Measurements from ENCODE around the gene CZIB.

The CZIB gene

GRCh38 chr1:53166912-53167311 lies 53.5 kb downstream of the CZIB start:
- TF ChIP-seq CTCF (IDR thresholded peaks at IDR 0.05; ENCODE audit: poor library complexity, severe bottlenecking), result no peak
- no peak for ATAC-seq (ENCODE audit: low read depth)

GRCh38 chr1:53166366-53166765 lies 54.1 kb downstream of the CZIB start:
- ATAC-seq (ENCODE audit: low read depth) (no peak), DNase-seq (ENCODE audit: low spot score) (no peak)
- no peak for TF ChIP-seq CTCF (IDR thresholded peaks at IDR 0.05; ENCODE audit: poor library complexity, severe bottlenecking)
- Histone ChIP-seq H3K9me3 (ENCODE audit: severe bottlenecking) (no peaks in the 10 kb centered on the region), H3K27me3 (ENCODE audit: insufficient read depth, poor library complexity, severe bottlenecking) (no peaks in the 10 kb centered on the region), H3K36me3 (ENCODE audit: low read depth) (no peaks in the 10 kb centered on the region), H3K27ac (ENCODE audit: poor library complexity, severe bottlenecking) (no peak overlapping the region), H3K4me1 (ENCODE audit: insufficient read depth, poor library complexity, severe bottlenecking) (no peaks in the 10 kb centered on the region), H3K4me3 (ENCODE audit: severe bottlenecking) (no peak overlapping the region)

More at GRCh38 chr1:53166912-53167311, 53.5 kb downstream of the CZIB start:
- no peak overlapping the region for H3K27ac ChIP-seq (ENCODE audit: poor library complexity, severe bottlenecking)
- no peaks in the 10 kb centered on the region for H3K9me3 ChIP-seq (ENCODE audit: severe bottlenecking)
- no peaks in the 10 kb centered on the region for H3K4me1 ChIP-seq (ENCODE audit: insufficient read depth, poor library complexity, severe bottlenecking)
- no peak for DNase-seq (ENCODE audit: low spot score)
- H3K27me3 ChIP-seq (ENCODE audit: insufficient read depth, poor library complexity, severe bottlenecking), result no peaks in the 10 kb centered on the region
- H3K4me3 ChIP-seq (ENCODE audit: severe bottlenecking), result no peak overlapping the region
- no peaks in the 10 kb centered on the region for H3K36me3 ChIP-seq (ENCODE audit: low read depth)

GRCh38 chr1:53165408-53165961 lies 54.9 kb downstream of the CZIB start:
- Histone ChIP-seq H3K27me3 (ENCODE audit: insufficient read depth, poor library complexity, severe bottlenecking) (no peaks in the 10 kb centered on the region), H3K4me1 (ENCODE audit: insufficient read depth, poor library complexity, severe bottlenecking) (no peaks in the 10 kb centered on the region), H3K4me3 (ENCODE audit: severe bottlenecking) (no peak overlapping the region), H3K27ac (ENCODE audit: poor library complexity, severe bottlenecking) (no peak overlapping the region), H3K9me3 (ENCODE audit: severe bottlenecking) (no peaks in the 10 kb centered on the region), H3K36me3 (ENCODE audit: low read depth) (no peaks in the 10 kb centered on the region)
- TF ChIP-seq CTCF (IDR thresholded peaks at IDR 0.05; ENCODE audit: poor library complexity, severe bottlenecking), result no peak
- no peak for ATAC-seq (ENCODE audit: low read depth)
- DNase-seq (ENCODE audit: low spot score), result no peak
